HepG2 (cell line): Measurements from ENCODE around the gene PPP1R2B. TPM values are rescaled to one million over a fixed set of nuclear protein-coding genes. Genes with fewer than 3 reads are reported as not detected.

Experiments
- ATAC-seq: fragments of 200-7000 bp; cut with Tn5 transposase; 3 replicates; pipeline ENCODE4 v1.9.1; 2020; ENCODE audit warnings: mild to moderate bottlenecking, moderate library complexity
- Bru-seq: library from RNA; stranded (reverse); fragments of 400-500 nt; gene quantifications from one replicate; lab custom pipeline; 2021; lab: Mats Ljungman, UMichigan
- BruChase-seq, 2 experiments: library from RNA; stranded (reverse); fragments of 400-500 nt; gene quantifications; one replicate each; lab custom pipeline; 2021; lab: Mats Ljungman, UMichigan
- BruUV-seq: library from RNA; stranded (reverse); fragments of 400-500 nt; replicated peaks from 2 replicates; lab custom pipeline; 2021; lab: Mats Ljungman, UMichigan
- CTCF ChIA-PET: fragments of 300-600 bp; formaldehyde crosslinking; extraction: SDS; loops from one replicate; lab custom pipeline; 2021; ENCODE audit warnings: low total read pairs, inconsistent platforms, low intra/inter-chr PET ratio; lab: Yijun Ruan, JAX
- POLR2A ChIA-PET: fragments of 350-600 bp; sonication (Branson Sonifier 250); formaldehyde crosslinking; loops from one replicate; lab custom pipeline; 2020; ENCODE audit warnings: antibody characterized with exemption, inconsistent platforms; lab: Yijun Ruan, JAX
- DNase-seq: peaks from one replicate; pipeline ENCODE4 v3.0.0-alpha.2; 2015; ENCODE audit warnings: low spot score
- FAIRE-seq: peaks from 3 replicates; lab custom pipeline; 2011; peaks lifted over from hg19 to GRCh38; lab: Jason Lieb, UNC
- H2AFZ ChIP-seq: one replicate; pipeline ENCODE4 v1.6.1; 2011; ENCODE audit warnings: low read length, inconsistent platforms
- H3K27ac ChIP-seq: fragments of 300-600 bp; 3 replicates; pipeline ENCODE4 v1.8.0; 2011; ENCODE audit warnings: mixed run types, mild to moderate bottlenecking, mixed read lengths, low read length, inconsistent platforms; ENCODE audit not compliant: insufficient read depth; ENCODE audit errors: extremely low read length
- H3K27me3 ChIP-seq, 2 experiments: fragments of 200-600 bp in 1 of 2; 2 replicates in 1 of 2; 3 replicates in 1 of 2; pipeline versions ENCODE4 v1.6.0 to v1.8.0; 2011; ENCODE audit warnings: low read length in 2 of 2, mild to moderate bottlenecking in 2 of 2, moderate library complexity in 2 of 2, inconsistent platforms in 1 of 2; ENCODE audit not compliant: insufficient read depth in 2 of 2, control insufficient read depth in 1 of 2
- H3K36me3 ChIP-seq, 2 experiments: fragments of 200-600 bp in 1 of 2; replicated peaks in 1 of 2; 2 replicates in 1 of 2; 3 replicates in 1 of 2; pipeline versions ENCODE4 v1.5.1 to v1.8.0; 2011; ENCODE audit warnings: low read length in 2 of 2, inconsistent platforms in 1 of 2; ENCODE audit not compliant: insufficient read depth in 2 of 2, control insufficient read depth in 1 of 2
- H3K4me1 ChIP-seq: 2 replicates; pipeline ENCODE4 v1.5.1; 2012; ENCODE audit warnings: low read length, inconsistent platforms; ENCODE audit not compliant: insufficient read depth
- H3K4me2 ChIP-seq: 2 replicates; pipeline ENCODE4 v1.6.0; 2011; ENCODE audit warnings: low read depth, low read length, inconsistent platforms
- H3K4me3 ChIP-seq, 3 experiments: fragments of 200-600 bp in 1 of 3; sonication (generic), shearing (Covaris generic) in 1 of 3; replicated peaks in 1 of 3; 2 replicates each; pipeline ENCODE4 v1.5.1; 2011 to 2016; ENCODE audit warnings: low read length in 3 of 3, inconsistent platforms in 2 of 3, low read depth in 2 of 3, mild to moderate bottlenecking in 2 of 3, control low read depth in 1 of 3, mixed read lengths in 1 of 3; ENCODE audit not compliant: insufficient read depth in 1 of 3
- H3K79me2 ChIP-seq: one replicate; pipeline ENCODE4 v1.6.1; 2011; ENCODE audit warnings: low read length, inconsistent platforms; ENCODE audit not compliant: insufficient read depth
- H3K9ac ChIP-seq: 2 replicates; pipeline ENCODE4 v1.6.0; 2011; ENCODE audit warnings: mild to moderate bottlenecking, low read depth, low read length, inconsistent platforms; ENCODE audit not compliant: insufficient read depth
- H3K9me3 ChIP-seq: 2 replicates; pipeline ENCODE4 v1.5.1; 2012; ENCODE audit warnings: mild to moderate bottlenecking, low read length
- H4K20me1 ChIP-seq: 2 replicates; pipeline ENCODE4 v1.6.0; 2011; ENCODE audit warnings: inconsistent platforms, mild to moderate bottlenecking, low read length, moderate library complexity; ENCODE audit not compliant: insufficient read depth
- NCOA2 ChIP-seq: sonication (generic); formaldehyde crosslinking; IDR thresholded peaks from 2 replicates; pipeline ENCODE4 v1.8.0; 2022; ENCODE audit warnings: inconsistent platforms
- NCOA5 ChIP-seq: sonication (generic); formaldehyde crosslinking; IDR thresholded peaks from 2 replicates; pipeline ENCODE4 v1.4.0; 2020; ENCODE audit warnings: missing genetic modification reagents
- NCOR1 ChIP-seq: fragments of 200-600 bp; sonication (generic); IDR thresholded peaks from 2 replicates; pipeline ENCODE4 v1.7.0; 2017; ENCODE audit warnings: antibody characterized with exemption, low read length, borderline replicate concordance
- RFX1 ChIP-seq: fragments of 450-650 bp; IDR thresholded peaks from 2 replicates; pipeline ENCODE4 v1.6.1; 2017
- ZNF343 ChIP-seq: sonication (generic); formaldehyde crosslinking; IDR thresholded peaks from 2 replicates; pipeline ENCODE4 v1.4.0; 2020; ENCODE audit warnings: mild to moderate bottlenecking, missing genetic modification reagents
- ZNF674 ChIP-seq: sonication (generic); formaldehyde crosslinking; IDR thresholded peaks from 2 replicates; pipeline ENCODE4 v1.5.0; 2020; ENCODE audit warnings: low read depth, mild to moderate bottlenecking, missing genetic modification reagents
- ZNF703 ChIP-seq: sonication (generic); formaldehyde crosslinking; IDR thresholded peaks from 2 replicates; pipeline ENCODE4 v1.5.1; 2020; ENCODE audit warnings: missing genetic modification reagents, mild to moderate bottlenecking, moderate library complexity, borderline replicate concordance
- ZNF749 ChIP-seq: sonication (generic); formaldehyde crosslinking; IDR thresholded peaks from 2 replicates; pipeline ENCODE4 v1.8.0; 2022; ENCODE audit warnings: mild to moderate bottlenecking, missing genetic modification reagents, moderate library complexity, borderline replicate concordance
- ZNF777 ChIP-seq: sonication (generic); formaldehyde crosslinking; IDR thresholded peaks from 2 replicates; pipeline ENCODE4 v1.4.0; 2020; ENCODE audit warnings: missing genetic modification reagents
- WGBS: methylation state at CpG from one replicate; pipeline ENCODE4 v1.1.6; 2017; ENCODE audit warnings: low lambda C conversion rate; 5-methylcytosine and 5-hydroxymethylcytosine counted together
- in situ Hi-C: cut with HindIII; loops from 2 replicates; pipeline ENCODE4 v1.10.0; 2017; ENCODE audit warnings: low pct_unique_long_range_greater_than_20kb; ENCODE audit not compliant: extremely low pct_ligation_motif_present
- intact Hi-C: fragments of 100-400 bp; cut with micrococcal nuclease; formaldehyde crosslinking; loops from one replicate; pipeline ENCODE4 v1.10.0; 2022; ENCODE audit not compliant: unreplicated experiment
- long read RNA-seq, 2 experiments: library from RNA in 1 of 2; library from polyadenylated mRNA in 1 of 2; stranded (forward) in 1 of 2; unstranded in 1 of 2; transcript quantifications; one replicate each; pipeline ENCODE4 v2.0.0, GENCODE V29; 2019 to 2022
- polyA minus RNA-seq, 3 experiments: library from RNA; depleted of rRNA, polyadenylated mRNA; stranded (reverse); fragments of >200 nt; gene quantifications; 2 replicates each; pipeline ENCODE4 v1.2.3, GENCODE V29; 2011; ENCODE audit warnings: low replicate concordance in 1 of 3
- polyA plus RNA-seq, 8 experiments: library from polyadenylated mRNA; depleted of rRNA in 3 of 8; stranded (reverse) in 7 of 8; unstranded in 1 of 8; fragments of >200 nt; fragmentation: Illumina TruSeq in 4 of 8; extraction: Trizol in 4 of 8; gene quantifications; 2 replicates each; pipeline versions ENCODE4 v1.2.1 to v1.2.3, GENCODE V29; 2011 to 2016; ENCODE audit warnings: low read depth in 4 of 8, missing spikeins in 1 of 8, mixed read lengths in 1 of 8; ENCODE audit not compliant: insufficient read depth in 1 of 8
- total RNA-seq, 5 experiments: library from RNA; depleted of rRNA; stranded (reverse); fragments of >200 nt; fragmentation: Illumina TruSeq; extraction: Trizol; gene quantifications; 2 replicates each; pipeline ENCODE4 v1.2.3, GENCODE V29; 2016; ENCODE audit warnings: low read depth in 1 of 5
- TF ChIP-seq, protein P1 (sequence below): sonication (generic); formaldehyde crosslinking; IDR thresholded peaks from 2 replicates; pipeline ENCODE4 v1.9.0; 2021; ENCODE audit warnings: mild to moderate bottlenecking, missing genetic modification reagents
- TF ChIP-seq, protein P2 (sequence below): sonication (generic); formaldehyde crosslinking; IDR thresholded peaks from 2 replicates; pipeline ENCODE4 v1.4.0; 2020; ENCODE audit warnings: missing genetic modification reagents, borderline replicate concordance

Gene PPP1R2B
- total RNA-seq (2016; rRNA removed; fragmentation: Illumina TruSeq; extraction: Trizol) (0.07 and 0.18 TPM in 2 replicates), polyA plus RNA-seq (2011; rRNA removed) (not detected in 2 replicates), polyA minus RNA-seq (2011; rRNA and poly(A)+ RNA removed; ENCODE audit: low replicate concordance) (not detected in 2 replicates), Bru-seq, nascent RNA (not detected), BruChase-seq, experiment 1, labeled RNA remaining after a 6-hour chase (percentile 20 among the genes with signal in this experiment), BruChase-seq, experiment 2, labeled RNA remaining after a 2-hour chase (not detected)
- not detected in 2 replicates for total RNA-seq (2016; cell fraction: cytosol; rRNA removed; fragmentation: Illumina TruSeq; extraction: Trizol; ENCODE audit: low read depth)
- 0.09 TPM in 1 of 2 replicates, not detected in the other for total RNA-seq (2016; cell fraction: insoluble cytoplasmic fraction; rRNA removed; fragmentation: Illumina TruSeq; extraction: Trizol)
- total RNA-seq (2016; cell fraction: membrane; rRNA removed; fragmentation: Illumina TruSeq; extraction: Trizol): not detected in 2 replicates
- not detected in 2 replicates for total RNA-seq (2016; cell fraction: nucleus; rRNA removed; fragmentation: Illumina TruSeq; extraction: Trizol)
- polyA plus RNA-seq (2011; cell fraction: cytosol; rRNA removed): not detected in 2 replicates
- not detected in 2 replicates for polyA plus RNA-seq (2011; cell fraction: nucleus; rRNA removed)
- polyA plus RNA-seq (2012): not detected in 2 replicates
- not detected in 2 replicates for polyA plus RNA-seq (2016; cell fraction: cytosol; fragmentation: Illumina TruSeq; extraction: Trizol; ENCODE audit: low read depth)
- polyA plus RNA-seq (2016; cell fraction: insoluble cytoplasmic fraction; fragmentation: Illumina TruSeq; extraction: Trizol; ENCODE audit: low read depth): not detected in 2 replicates
- polyA plus RNA-seq (2016; cell fraction: membrane; fragmentation: Illumina TruSeq; extraction: Trizol; ENCODE audit: low read depth): not detected in 2 replicates
- polyA plus RNA-seq (2016; cell fraction: nucleus; fragmentation: Illumina TruSeq; extraction: Trizol; ENCODE audit: insufficient read depth, low read depth): not detected in 2 replicates
- not detected in 2 replicates for polyA minus RNA-seq (2011; cell fraction: cytosol; rRNA and poly(A)+ RNA removed)
- not detected in 2 replicates for polyA minus RNA-seq (2011; cell fraction: nucleus; rRNA and poly(A)+ RNA removed)
- long read RNA-seq, experiment 1: 0 reads
- long read RNA-seq, experiment 2: 0 reads

DNA sequence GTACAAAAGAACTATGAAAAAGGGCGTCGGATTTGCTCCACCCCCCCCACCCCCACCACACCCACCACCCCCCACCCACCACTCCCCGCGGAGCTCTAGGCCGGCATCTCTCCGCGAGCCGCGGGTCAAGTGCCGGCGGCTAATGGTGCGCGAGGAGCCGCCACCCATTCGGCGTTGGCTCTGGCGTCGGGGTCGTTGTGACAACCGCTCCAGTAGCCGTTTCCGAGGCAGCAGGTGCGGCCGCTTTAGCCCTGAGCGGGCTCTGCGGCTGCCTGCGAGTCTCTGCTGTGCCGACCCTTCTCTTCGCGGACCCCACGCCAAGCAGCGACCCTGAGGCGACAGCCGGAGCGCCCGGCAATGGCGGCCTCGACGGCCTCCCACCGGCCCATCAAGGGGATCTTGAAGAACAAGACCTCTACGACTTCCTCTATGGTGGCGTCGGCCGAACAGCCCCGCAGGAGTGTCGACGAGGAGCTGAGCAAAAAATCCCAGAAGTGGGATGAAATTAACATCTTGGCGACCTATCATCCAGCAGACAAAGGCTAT lies at the start of gene PPP1R2B:
Gene PPP1R2B, plus strand, starts transcription at position 90 of the 546 bp plus-strand sequence. Its CDS starts 268 bp downstream, at position 358.
- ChIA-PET POLR2A (no interaction called here), CTCF (no interaction called here)
- H2AFZ ChIP-seq: no peak within 1 kb of the TSS
- FAIRE-seq: no peak
- H3K4me1 ChIP-seq: no peaks in the 10 kb centered on the region
- H3K4me2 ChIP-seq: no peak within 1 kb of the TSS
- BruUV-seq: no TSS peak
- intact Hi-C loops: no loop called here
- H3K79me2 ChIP-seq: no peaks in the 10 kb centered on the region
- H3K36me3 ChIP-seq: no peaks in the 10 kb centered on the region
- peaks cover 5% of the 10 kb centered on the region; the same call in 1 of the 2 replicates for H3K9me3 ChIP-seq
- no peak within 1 kb of the TSS for H3K9ac ChIP-seq
- ATAC-seq: no peak
- H4K20me1 ChIP-seq: no peaks in the 10 kb centered on the region
- H3K4me3 ChIP-seq: no peak within 1 kb of the TSS
- 71% methylated on average over 27 of the region's 48 CpGs for WGBS
- in situ Hi-C loops: no loop called here
- no peak within 1 kb of the TSS for H3K27ac ChIP-seq
- no peak for DNase-seq
- H3K27me3 ChIP-seq: no peaks in the 10 kb centered on the region
- TF ChIP-seq, protein P1, sequence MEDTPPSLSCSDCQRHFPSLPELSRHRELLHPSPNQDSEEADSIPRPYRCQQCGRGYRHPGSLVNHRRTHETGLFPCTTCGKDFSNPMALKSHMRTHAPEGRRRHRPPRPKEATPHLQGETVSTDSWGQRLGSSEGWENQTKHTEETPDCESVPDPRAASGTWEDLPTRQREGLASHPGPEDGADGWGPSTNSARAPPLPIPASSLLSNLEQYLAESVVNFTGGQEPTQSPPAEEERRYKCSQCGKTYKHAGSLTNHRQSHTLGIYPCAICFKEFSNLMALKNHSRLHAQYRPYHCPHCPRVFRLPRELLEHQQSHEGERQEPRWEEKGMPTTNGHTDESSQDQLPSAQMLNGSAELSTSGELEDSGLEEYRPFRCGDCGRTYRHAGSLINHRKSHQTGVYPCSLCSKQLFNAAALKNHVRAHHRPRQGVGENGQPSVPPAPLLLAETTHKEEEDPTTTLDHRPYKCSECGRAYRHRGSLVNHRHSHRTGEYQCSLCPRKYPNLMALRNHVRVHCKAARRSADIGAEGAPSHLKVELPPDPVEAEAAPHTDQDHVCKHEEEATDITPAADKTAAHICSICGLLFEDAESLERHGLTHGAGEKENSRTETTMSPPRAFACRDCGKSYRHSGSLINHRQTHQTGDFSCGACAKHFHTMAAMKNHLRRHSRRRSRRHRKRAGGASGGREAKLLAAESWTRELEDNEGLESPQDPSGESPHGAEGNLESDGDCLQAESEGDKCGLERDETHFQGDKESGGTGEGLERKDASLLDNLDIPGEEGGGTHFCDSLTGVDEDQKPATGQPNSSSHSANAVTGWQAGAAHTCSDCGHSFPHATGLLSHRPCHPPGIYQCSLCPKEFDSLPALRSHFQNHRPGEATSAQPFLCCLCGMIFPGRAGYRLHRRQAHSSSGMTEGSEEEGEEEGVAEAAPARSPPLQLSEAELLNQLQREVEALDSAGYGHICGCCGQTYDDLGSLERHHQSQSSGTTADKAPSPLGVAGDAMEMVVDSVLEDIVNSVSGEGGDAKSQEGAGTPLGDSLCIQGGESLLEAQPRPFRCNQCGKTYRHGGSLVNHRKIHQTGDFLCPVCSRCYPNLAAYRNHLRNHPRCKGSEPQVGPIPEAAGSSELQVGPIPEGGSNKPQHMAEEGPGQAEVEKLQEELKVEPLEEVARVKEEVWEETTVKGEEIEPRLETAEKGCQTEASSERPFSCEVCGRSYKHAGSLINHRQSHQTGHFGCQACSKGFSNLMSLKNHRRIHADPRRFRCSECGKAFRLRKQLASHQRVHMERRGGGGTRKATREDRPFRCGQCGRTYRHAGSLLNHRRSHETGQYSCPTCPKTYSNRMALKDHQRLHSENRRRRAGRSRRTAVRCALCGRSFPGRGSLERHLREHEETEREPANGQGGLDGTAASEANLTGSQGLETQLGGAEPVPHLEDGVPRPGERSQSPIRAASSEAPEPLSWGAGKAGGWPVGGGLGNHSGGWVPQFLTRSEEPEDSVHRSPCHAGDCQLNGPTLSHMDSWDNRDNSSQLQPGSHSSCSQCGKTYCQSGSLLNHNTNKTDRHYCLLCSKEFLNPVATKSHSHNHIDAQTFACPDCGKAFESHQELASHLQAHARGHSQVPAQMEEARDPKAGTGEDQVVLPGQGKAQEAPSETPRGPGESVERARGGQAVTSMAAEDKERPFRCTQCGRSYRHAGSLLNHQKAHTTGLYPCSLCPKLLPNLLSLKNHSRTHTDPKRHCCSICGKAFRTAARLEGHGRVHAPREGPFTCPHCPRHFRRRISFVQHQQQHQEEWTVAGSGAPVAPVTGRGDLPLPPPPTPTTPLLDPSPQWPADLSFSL (CRISPR knock-in tag): no peak
- TF ChIP-seq ZNF674 (CRISPR knock-in tag): no peak
- no peak for TF ChIP-seq RFX1
- TF ChIP-seq NCOR1: no peak
- TF ChIP-seq NCOA5 (CRISPR knock-in tag): no peak
- TF ChIP-seq ZNF343 (CRISPR knock-in tag): no peak
- no peak for TF ChIP-seq ZNF777 (CRISPR knock-in tag)
- no peak for TF ChIP-seq NCOA2 (CRISPR knock-in tag)
- TF ChIP-seq ZNF749 (CRISPR knock-in tag): no peak
- TF ChIP-seq ZNF703 (CRISPR knock-in tag): no peak
- TF ChIP-seq, protein P2, sequence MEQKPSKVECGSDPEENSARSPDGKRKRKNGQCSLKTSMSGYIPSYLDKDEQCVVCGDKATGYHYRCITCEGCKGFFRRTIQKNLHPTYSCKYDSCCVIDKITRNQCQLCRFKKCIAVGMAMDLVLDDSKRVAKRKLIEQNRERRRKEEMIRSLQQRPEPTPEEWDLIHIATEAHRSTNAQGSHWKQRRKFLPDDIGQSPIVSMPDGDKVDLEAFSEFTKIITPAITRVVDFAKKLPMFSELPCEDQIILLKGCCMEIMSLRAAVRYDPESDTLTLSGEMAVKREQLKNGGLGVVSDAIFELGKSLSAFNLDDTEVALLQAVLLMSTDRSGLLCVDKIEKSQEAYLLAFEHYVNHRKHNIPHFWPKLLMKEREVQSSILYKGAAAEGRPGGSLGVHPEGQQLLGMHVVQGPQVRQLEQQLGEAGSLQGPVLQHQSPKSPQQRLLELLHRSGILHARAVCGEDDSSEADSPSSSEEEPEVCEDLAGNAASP (CRISPR knock-in tag): no peak
